Measurements from ENCODE around the gene GALM.

DNA sequence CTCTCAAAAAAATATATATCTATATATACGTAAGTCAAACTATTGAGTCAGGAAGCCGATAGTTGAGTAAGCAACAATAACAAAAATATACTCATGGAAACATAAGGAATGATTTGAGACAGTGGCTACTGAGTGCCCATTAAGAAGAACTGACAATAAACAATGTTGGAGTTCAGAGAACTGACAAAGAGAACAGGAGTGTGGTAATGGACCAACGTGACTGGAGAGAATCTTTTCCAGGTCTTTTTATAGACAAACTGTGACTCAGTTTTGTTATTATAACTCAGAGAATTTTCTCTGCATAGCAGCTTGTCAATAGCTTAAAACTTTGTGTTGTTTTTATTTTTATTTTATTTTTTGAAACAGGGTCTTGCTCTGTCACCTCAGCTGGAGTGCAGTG, 4.6 kb upstream of the GALM start:
- no peak for TF ChIP-seq EHMT2 (IDR thresholded peaks at IDR 0.05; ENCODE audit: low read depth)
- no peak for TF ChIP-seq POLR2A (IDR thresholded peaks at IDR 0.05; ENCODE audit: low read length)
- TF ChIP-seq EP300 (IDR thresholded peaks at IDR 0.05), result no peak
- no peak for TF ChIP-seq KDM1A (IDR thresholded peaks at IDR 0.05; ENCODE audit: low read depth)
- no peak for TF ChIP-seq RFX5 (IDR thresholded peaks at IDR 0.05)
- TF ChIP-seq RNF2 (IDR thresholded peaks at IDR 0.05; ENCODE audit: borderline replicate concordance, low read depth), result no peak
- TF ChIP-seq, protein P1, sequence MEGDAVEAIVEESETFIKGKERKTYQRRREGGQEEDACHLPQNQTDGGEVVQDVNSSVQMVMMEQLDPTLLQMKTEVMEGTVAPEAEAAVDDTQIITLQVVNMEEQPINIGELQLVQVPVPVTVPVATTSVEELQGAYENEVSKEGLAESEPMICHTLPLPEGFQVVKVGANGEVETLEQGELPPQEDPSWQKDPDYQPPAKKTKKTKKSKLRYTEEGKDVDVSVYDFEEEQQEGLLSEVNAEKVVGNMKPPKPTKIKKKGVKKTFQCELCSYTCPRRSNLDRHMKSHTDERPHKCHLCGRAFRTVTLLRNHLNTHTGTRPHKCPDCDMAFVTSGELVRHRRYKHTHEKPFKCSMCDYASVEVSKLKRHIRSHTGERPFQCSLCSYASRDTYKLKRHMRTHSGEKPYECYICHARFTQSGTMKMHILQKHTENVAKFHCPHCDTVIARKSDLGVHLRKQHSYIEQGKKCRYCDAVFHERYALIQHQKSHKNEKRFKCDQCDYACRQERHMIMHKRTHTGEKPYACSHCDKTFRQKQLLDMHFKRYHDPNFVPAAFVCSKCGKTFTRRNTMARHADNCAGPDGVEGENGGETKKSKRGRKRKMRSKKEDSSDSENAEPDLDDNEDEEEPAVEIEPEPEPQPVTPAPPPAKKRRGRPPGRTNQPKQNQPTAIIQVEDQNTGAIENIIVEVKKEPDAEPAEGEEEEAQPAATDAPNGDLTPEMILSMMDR (IDR thresholded peaks at IDR 0.05), result no peak
- no peak for TF ChIP-seq MYC (IDR thresholded peaks at IDR 0.05; ENCODE audit: borderline replicate concordance, low read length)
- TF ChIP-seq ZNF302 (CRISPR knock-in tag; IDR thresholded peaks at IDR 0.05), result no peak
